Stimulated activated CD4-positive, alpha-beta T cell treated with anti-CD3 and anti-CD28 coated beads, Interleukin-2, amount 100 ng/mL, for 48 hours (primary cell): ENCODE results near the gene NCOA4.
"Not testable (repeated sequence)": the region's sequence is repeated elsewhere in the genome, so short reads cannot be mapped to it uniquely, and the experiment has no call there.

Source experiments
- DNase-seq, 2 donors: peaks; one replicate each; pipeline ENCODE4 v3.0.0-alpha.2; 2020

NCOA4 gene

GRCh38 chr10:45978554-45978953 is 51.9 kb downstream of the NCOA4 start:
- not testable (repeated sequence) for DNase-seq

DNA sequence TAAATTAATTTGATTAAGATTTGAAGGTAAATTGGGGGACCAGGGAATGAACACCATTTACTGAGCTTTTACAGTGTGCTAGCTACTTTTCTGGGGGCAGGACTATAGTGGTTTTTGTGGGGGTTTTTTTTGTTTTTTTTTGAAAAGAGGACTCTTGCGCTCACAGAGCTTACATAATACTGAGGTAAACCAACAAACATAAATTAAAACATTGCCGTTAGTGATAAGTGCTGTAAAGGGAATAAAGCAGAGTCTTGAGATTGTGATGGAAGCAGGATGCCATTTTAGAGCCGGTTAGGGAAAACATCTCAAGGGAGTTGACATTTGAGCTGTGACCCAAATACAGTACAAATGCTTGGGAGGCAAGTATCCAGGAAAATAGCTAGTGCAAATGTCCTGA is 56.4 kb downstream of the NCOA4 start:
- not testable (repeated sequence) for DNase-seq

DNA sequence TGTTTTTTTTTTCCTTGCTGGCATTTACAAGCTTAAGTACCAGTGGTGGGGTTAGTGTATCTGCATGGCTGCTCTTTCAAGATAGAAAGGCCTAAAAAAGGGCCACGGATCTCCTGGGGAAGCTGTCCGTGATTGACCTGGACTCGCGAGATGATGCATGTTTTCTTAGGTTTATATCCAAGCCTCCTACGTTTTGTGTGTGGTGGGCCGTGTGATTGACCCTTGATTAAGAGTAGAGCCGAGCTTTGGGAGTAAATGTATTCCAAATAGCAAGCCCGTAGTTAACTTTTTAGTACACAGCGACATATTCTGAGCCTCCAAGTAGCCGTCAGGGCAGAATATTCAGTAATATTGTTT is 57.6 kb downstream of the NCOA4 start:
- DNase-seq = not testable (repeated sequence)

DNA sequence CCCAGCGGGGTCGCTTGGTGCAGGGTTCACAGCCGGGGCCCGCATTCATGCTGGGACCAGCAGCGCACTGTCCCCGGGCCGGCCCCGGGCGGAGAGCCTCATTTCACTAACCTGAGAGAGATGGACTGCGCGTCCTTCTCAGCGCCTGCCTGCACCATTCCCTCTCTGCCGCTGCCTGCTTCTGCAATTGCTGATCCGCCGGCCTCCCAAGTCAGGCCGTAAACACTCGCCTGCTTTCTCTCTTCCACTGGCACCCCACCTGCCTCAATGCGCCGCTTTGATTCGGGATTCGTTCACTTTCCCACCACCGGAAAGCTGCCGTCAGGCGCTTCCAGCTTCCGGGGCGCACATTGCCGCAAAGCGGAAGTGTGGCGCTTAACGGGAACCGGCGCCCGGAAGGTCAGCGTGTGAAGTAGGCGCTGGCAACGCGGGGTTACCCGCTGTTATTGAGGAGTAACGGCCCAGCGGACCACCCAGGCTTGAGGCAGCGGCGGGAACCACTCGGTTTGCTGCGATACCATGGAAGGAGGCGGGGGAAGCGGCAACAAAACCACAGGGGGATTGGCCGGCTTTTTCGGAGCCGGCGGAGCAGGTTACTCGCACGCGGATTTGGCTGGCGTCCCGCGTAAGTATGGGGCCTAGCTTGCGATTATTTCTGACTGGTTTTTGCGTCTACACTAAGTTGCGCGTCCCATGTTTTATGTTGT is 58.2 kb downstream of the NCOA4 start, which contains the start of gene TIMM23:
TIMM23 (plus strand) TSS at position 384 of the 707 bp plus-strand sequence; CDS start at position 520, 136 bp downstream.
- peak; percentile 83 to 88 for DNase-seq

- peak in 1 of 2 donors; percentile 2 for DNase-seq
These were observed 58.7 kb downstream of the NCOA4 start for GRCh38 chr10:45971742-45972105.

DNA sequence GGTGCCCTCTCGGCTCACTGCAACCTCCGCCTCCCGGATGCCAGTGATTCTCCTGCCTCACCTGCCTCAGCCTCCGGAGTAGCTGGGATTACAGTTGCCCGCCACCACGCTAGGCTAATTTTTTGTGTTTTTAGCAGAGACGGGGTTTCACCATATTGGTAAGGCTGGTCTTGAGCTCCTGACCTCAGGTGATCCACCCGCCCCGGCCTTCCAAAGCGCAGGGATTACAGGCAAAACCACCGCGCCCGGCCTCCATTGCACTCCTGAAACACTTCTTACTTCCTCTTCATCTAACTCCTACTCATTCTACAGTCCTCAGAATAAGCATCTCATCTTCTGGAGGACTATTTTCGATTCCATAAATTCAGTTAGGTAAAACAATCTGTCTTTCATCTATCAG is 59.4 kb downstream of the NCOA4 start:
- not testable (repeated sequence) for DNase-seq

GRCh38 chr10:45962686-45963452 is 67.6 kb downstream of the NCOA4 start:
- DNase-seq = not testable (repeated sequence)

DNA sequence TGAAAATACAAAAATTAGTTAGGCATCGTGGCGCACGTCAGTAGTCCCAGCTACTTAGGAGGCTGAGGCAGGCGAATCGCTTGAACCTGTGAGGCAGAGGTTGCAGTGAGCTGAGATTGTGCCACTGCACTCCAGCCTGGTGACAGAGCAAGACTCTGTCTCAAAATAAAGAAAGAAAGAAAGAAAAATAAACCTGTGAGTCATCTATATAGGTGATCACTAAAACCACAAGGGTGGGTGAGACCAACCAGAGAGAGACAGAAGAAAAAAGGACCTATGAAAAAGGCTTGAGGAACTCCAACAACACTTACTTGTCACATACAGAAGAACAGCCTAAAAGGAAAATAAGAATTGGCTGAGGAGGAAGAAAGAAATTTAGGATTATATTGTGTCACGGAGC is 72.5 kb downstream of the NCOA4 start:
- not testable (repeated sequence) for DNase-seq

GRCh38 chr10:45956634-45957033 is 73.8 kb downstream of the NCOA4 start:
- not testable (repeated sequence) for DNase-seq
